Spleen (tissue), 11 donors: Measurements from ENCODE around the gene ACCSL. TPM values are rescaled to one million over a fixed set of nuclear protein-coding genes. Genes with fewer than 3 reads are reported as not detected.

Experiments
- DNase-seq: peaks from one replicate; pipeline ENCODE4 v3.0.0-alpha.2; 2020
- H3K27ac ChIP-seq, 8 donors: fragments of 200-600 bp; sonication (generic) in 7 of 8; 1 replicate in 4 of 8; 2 replicates in 4 of 8; pipeline versions ENCODE4 v1.5.0 to v1.8.0; 2016 to 2021; ENCODE audit warnings: inconsistent platforms in 4 of 8, mild to moderate bottlenecking in 4 of 8, moderate library complexity in 1 of 8
- H3K27me3 ChIP-seq, 7 donors: fragments of 200-600 bp; sonication (generic) in 6 of 7; replicated peaks in 1 of 7; 1 replicate in 4 of 7; 2 replicates in 3 of 7; pipeline versions ENCODE4 v1.5.0 to v1.8.0; 2016 to 2021; ENCODE audit warnings: inconsistent platforms in 3 of 7, mild to moderate bottlenecking in 1 of 7
- H3K36me3 ChIP-seq, 6 donors: fragments of 200-600 bp; sonication (generic) in 5 of 6; 1 replicate in 4 of 6; 2 replicates in 2 of 6; pipeline versions ENCODE4 v1.5.0 to v1.8.0; 2016 to 2021; ENCODE audit warnings: inconsistent platforms in 2 of 6
- H3K4me1 ChIP-seq, 6 donors: fragments of 200-600 bp; sonication (generic) in 5 of 6; 1 replicate in 3 of 6; 2 replicates in 3 of 6; pipeline versions ENCODE4 v1.5.0 to v1.8.0; 2016 to 2021; ENCODE audit warnings: inconsistent platforms in 3 of 6
- H3K4me3 ChIP-seq, 8 donors: fragments of 200-600 bp; sonication (generic) in 7 of 8; 1 replicate in 4 of 8; 2 replicates in 4 of 8; pipeline versions ENCODE4 v1.5.0 to v1.8.0; 2016 to 2021; ENCODE audit warnings: inconsistent platforms in 4 of 8, mild to moderate bottlenecking in 4 of 8, moderate library complexity in 2 of 8
- H3K9me3 ChIP-seq, 8 donors: fragments of 200-600 bp; sonication (generic) in 7 of 8; 1 replicate in 4 of 8; 2 replicates in 4 of 8; pipeline versions ENCODE4 v1.5.0 to v1.8.0; 2016 to 2021; ENCODE audit warnings: inconsistent platforms in 4 of 8
- CTCF ChIP-seq, 11 experiments: fragments of 200-600 bp in 7 of 11; fragments of 450-650 bp in 4 of 11; sonication (generic) in 4 of 11; IDR thresholded peaks in 8 of 11; conservative IDR thresholded peaks in 3 of 11; 1 replicate in 7 of 11; 2 replicates in 4 of 11; pipeline versions ENCODE4 v1.4.0 to v1.8.0; 2016 to 2021; ENCODE audit warnings: antibody characterized with exemption in 11 of 11, inconsistent platforms in 4 of 11, mild to moderate bottlenecking in 1 of 11
- POLR2A ChIP-seq, 3 donors: fragments of 450-650 bp; IDR thresholded peaks; one replicate each; pipeline ENCODE4 v1.5.1; 2017; ENCODE audit warnings: antibody characterized with exemption in 3 of 3, mild to moderate bottlenecking in 1 of 3
- POLR2AphosphoS5 ChIP-seq, 3 donors: sonication (generic); formaldehyde crosslinking; IDR thresholded peaks; one replicate each; pipeline ENCODE4 v1.5.1; 2017; ENCODE audit warnings: antibody characterized with exemption in 3 of 3
- WGBS, 5 donors: extraction: QIAGEN DNeasy Blood & Tissue Kit in 3 of 5; methylation state at CpG; one replicate each; pipeline versions ENCODE4 v1.1.5 to v1.1.7; 2013 to 2018; 5-methylcytosine and 5-hydroxymethylcytosine counted together
- intact Hi-C: fragments of 100-400 bp; cut with DNase I; formaldehyde crosslinking; loops from one replicate; pipeline ENCODE4 v1.15.0; 2023; ENCODE audit warnings: low total_unique reads
- polyA plus RNA-seq, 3 donors: library from polyadenylated mRNA; stranded (reverse); fragments of 200-250 nt; gene quantifications; one replicate each; pipeline ENCODE4 v1.2.1, GENCODE V29; 2013
- total RNA-seq, 7 donors: library from RNA; depleted of rRNA in 3 of 7; stranded (reverse); fragments of >200 nt in 3 of 7; fragmentation: NEBNext Ultra II Directional in 4 of 7; extraction: Animal tissue kit (Norgen Biotek cat#: 25700) in 4 of 7; gene quantifications; one replicate each; pipeline versions ENCODE4 v1.1.0 to v1.2.1, GENCODE V29; 2016 to 2021
- donor health status: healthy with polysubstance abuse.
- donor health status: DM: no; HTN: no; CAD: no; lungs with moderate emphysema.
- donor health status: DM: no; HTN: no; CAD: no.
- donor health status: Bipolar disorder and iron deficiency.
- donor health status: healthy.
- donor health status: DM: no; HTN: no; CAD: no.
- donor health status: DM: yes; HTN: yes; CAD: no.

ACCSL gene
- total and polyA plus RNA-seq, 10 donors = 0.19 to 0.23 (median 0.20) TPM; not detected in 7

GRCh38 chr11:44016131-44016530 is 31.6 kb upstream of the ACCSL start:
- TF ChIP-seq POLR2AphosphoS5 (IDR thresholded peaks at IDR 0.05) (no peak), POLR2A (IDR thresholded peaks at IDR 0.05) (no peak), CTCF (IDR thresholded peaks at IDR 0.05 in 8 of 11, conservative IDR thresholded peaks at IDR 0.05 in 3 of 11) (no peak)
- no peaks in the 10 kb centered on the region for H3K36me3 ChIP-seq
- intact Hi-C loops = no loop called here
- H3K27me3 ChIP-seq = no peaks in the 10 kb centered on the region
- DNase-seq = no peak
- WGBS, 5 donors = 62 to 84% (median 74%) methylated on average over 5 of the region's 5 CpGs
- no peaks in the 10 kb centered on the region for H3K9me3 ChIP-seq
- no peak overlapping the region for H3K27ac ChIP-seq
- H3K4me3 ChIP-seq = no peak overlapping the region
- H3K4me1 ChIP-seq = peaks cover 0 to 5% (median 0%) of the 10 kb centered on the region in 6 donors

- Histone ChIP-seq H3K4me3 (no peak overlapping the region), H3K4me1 (peaks cover 0 to 5% (median 0%) of the 10 kb centered on the region in 6 donors), H3K9me3 (peaks cover 0 to 2% (median 0%) of the 10 kb centered on the region in 8 donors), H3K27me3 (no peaks in the 10 kb centered on the region), H3K27ac (no peak overlapping the region), H3K36me3 (no peaks in the 10 kb centered on the region)
- no peak for TF ChIP-seq CTCF (IDR thresholded peaks at IDR 0.05 in 8 of 11, conservative IDR thresholded peaks at IDR 0.05 in 3 of 11)
- TF ChIP-seq POLR2AphosphoS5 (IDR thresholded peaks at IDR 0.05) = no peak
- TF ChIP-seq POLR2A (IDR thresholded peaks at IDR 0.05) = no peak
- intact Hi-C loops = no loop called here
- no peak for DNase-seq
- 87 to 97% (median 95%) methylated on average over 2 of the region's 2 CpGs for WGBS, 5 donors
These were observed 31.0 kb upstream of the ACCSL start for GRCh38 chr11:44016546-44017442.

GRCh38 chr11:44017443-44018126 is 30.2 kb upstream of the ACCSL start:
- intact Hi-C loops = no loop called here
- Histone ChIP-seq H3K36me3 (no peaks in the 10 kb centered on the region), H3K4me3 (no peak overlapping the region), H3K27ac (peak overlapping the region in 1 of 8 donors; percentile 38), H3K9me3 (peaks cover 0 to 10% (median 0%) of the 10 kb centered on the region in 8 donors), H3K4me1 (peaks cover 0 to 5% (median 0%) of the 10 kb centered on the region in 6 donors), H3K27me3 (no peaks in the 10 kb centered on the region)
- 44 to 66% (median 53%) methylated on average over 3 of the region's 3 CpGs for WGBS, 5 donors
- no peak for DNase-seq
- TF ChIP-seq POLR2AphosphoS5 (IDR thresholded peaks at IDR 0.05) (no peak), CTCF (IDR thresholded peaks at IDR 0.05 in 8 of 11, conservative IDR thresholded peaks at IDR 0.05 in 3 of 11) (no peak), POLR2A (IDR thresholded peaks at IDR 0.05) (no peak)

- H3K27me3 ChIP-seq = no peaks in the 10 kb centered on the region
- no peak overlapping the region for H3K4me3 ChIP-seq
- H3K27ac ChIP-seq = peak overlapping the region in 1 of 8 donors; percentile 38
- DNase-seq = no peak
- no peaks in the 10 kb centered on the region for H3K36me3 ChIP-seq
- 12 to 20% (median 18%) methylated on average over 3 to 4 of the region's 4 CpGs for WGBS, 5 donors
- TF ChIP-seq POLR2AphosphoS5 (IDR thresholded peaks at IDR 0.05) (no peak), CTCF (IDR thresholded peaks at IDR 0.05 in 8 of 11, conservative IDR thresholded peaks at IDR 0.05 in 3 of 11) (no peak), POLR2A (IDR thresholded peaks at IDR 0.05) (no peak)
- H3K9me3 ChIP-seq = peaks cover 0 to 10% (median 0%) of the 10 kb centered on the region in 8 donors
- peaks cover 0 to 5% (median 0%) of the 10 kb centered on the region in 6 donors for H3K4me1 ChIP-seq
- intact Hi-C loops = no loop called here
These were observed 29.7 kb upstream of the ACCSL start for GRCh38 chr11:44018127-44018521.
